Kidney tubule cell (primary cell): Measurements from ENCODE around the gene TNK2.
"Not testable (repeated sequence)": the region's sequence is repeated elsewhere in the genome, so short reads cannot be mapped to it uniquely, and the experiment has no call there.

Source experiments
- DNase-seq: peaks from one replicate; pipeline ENCODE4 v3.0.0-alpha.2; 2018; ENCODE audit warnings: low spot score

The TNK2 gene

GRCh38 chr3:195916991-195917390 lies 8.6 kb upstream of the TNK2 start:
- DNase-seq: no peak

- no peak for DNase-seq
Observed at GRCh38 chr3:195916291-195916690, 7.9 kb upstream of the TNK2 start.

GRCh38 chr3:195914648-195915473 lies 6.5 kb upstream of the TNK2 start:
- peak; percentile 98 for DNase-seq

- not testable (repeated sequence) for DNase-seq
Observed at GRCh38 chr3:195914146-195914545, 5.8 kb upstream of the TNK2 start.

GRCh38 chr3:195913382-195913781 lies 5.0 kb upstream of the TNK2 start:
- no peak for DNase-seq

GRCh38 chr3:195911946-195912270 lies 3.6 kb upstream of the TNK2 start:
- DNase-seq: no peak

GRCh38 chr3:195911041-195911945 lies 2.9 kb upstream of the TNK2 start:
- DNase-seq: no peak

GRCh38 chr3:195910499-195910845 lies 2.1 kb upstream of the TNK2 start:
- no peak for DNase-seq

GRCh38 chr3:195909644-195910498 lies 1.5 kb upstream of the TNK2 start:
- DNase-seq: peak; percentile 78

- DNase-seq: no peak
Observed at GRCh38 chr3:195908694-195909581, 587 bp upstream of the TNK2 start.

GRCh38 chr3:195907684-195907933 lies 742 bp downstream of the TNK2 start:
- DNase-seq: no peak

- no peak for DNase-seq
Observed at GRCh38 chr3:195906865-195907683, 1.3 kb downstream of the TNK2 start.

GRCh38 chr3:195905970-195906864 lies 2.1 kb downstream of the TNK2 start:
- DNase-seq: peak; percentile 39

GRCh38 chr3:195904368-195904767 lies 4.0 kb downstream of the TNK2 start:
- no peak for DNase-seq

- no peak for DNase-seq
Observed at GRCh38 chr3:195903950-195904290, 4.4 kb downstream of the TNK2 start.

- not testable (repeated sequence) for DNase-seq
Observed at GRCh38 chr3:195902634-195903033, 5.7 kb downstream of the TNK2 start.

- not testable (repeated sequence) for DNase-seq
Observed at GRCh38 chr3:195901836-195902585, 6.3 kb downstream of the TNK2 start.

GRCh38 chr3:195900436-195901355 lies 7.7 kb downstream of the TNK2 start:
- DNase-seq: no peak
